HG03159 (cell line): Measurements from ENCODE around the gene AFF2.

Experiments used
- ATAC-seq: cut with Tn5 transposase; IDR thresholded peaks from one replicate; pipeline ENCODE4 v1.9.1; 2021; ENCODE audit warnings: mild to moderate bottlenecking, moderate library complexity; ENCODE audit not compliant: unreplicated experiment

AFF2 gene

GRCh38 chrX:148500423-148501385 is at the start of gene AFF2:
TSS of gene AFF2 (plus strand) at chrX:148500617. CDS start at chrX:148501098, 481 bp downstream.
- peak; percentile 45 for ATAC-seq

GRCh38 chrX:148457279-148457678 is 43.1 kb upstream of the AFF2 start:
- no peak for ATAC-seq

DNA sequence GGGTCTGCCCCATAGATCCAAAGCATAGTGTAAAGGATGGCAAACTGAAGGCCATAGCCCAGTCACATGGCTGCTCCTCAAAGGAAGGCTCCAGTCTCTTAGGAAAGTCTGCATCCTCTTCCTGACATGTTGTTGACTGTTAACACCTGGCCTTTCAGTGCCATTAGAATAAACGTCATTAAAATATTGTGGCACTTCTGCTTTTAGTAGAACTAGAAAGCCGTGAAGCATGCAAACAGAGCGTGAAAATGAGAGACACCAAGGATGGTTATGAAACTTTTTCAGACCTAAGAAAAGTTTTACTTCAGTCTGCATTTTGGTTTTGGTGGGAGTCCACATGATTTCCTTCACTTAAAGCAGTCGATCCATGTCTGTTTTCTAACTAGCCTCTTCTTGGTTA is 41.1 kb upstream of the AFF2 start:
- ATAC-seq, result peak; percentile 95

DNA sequence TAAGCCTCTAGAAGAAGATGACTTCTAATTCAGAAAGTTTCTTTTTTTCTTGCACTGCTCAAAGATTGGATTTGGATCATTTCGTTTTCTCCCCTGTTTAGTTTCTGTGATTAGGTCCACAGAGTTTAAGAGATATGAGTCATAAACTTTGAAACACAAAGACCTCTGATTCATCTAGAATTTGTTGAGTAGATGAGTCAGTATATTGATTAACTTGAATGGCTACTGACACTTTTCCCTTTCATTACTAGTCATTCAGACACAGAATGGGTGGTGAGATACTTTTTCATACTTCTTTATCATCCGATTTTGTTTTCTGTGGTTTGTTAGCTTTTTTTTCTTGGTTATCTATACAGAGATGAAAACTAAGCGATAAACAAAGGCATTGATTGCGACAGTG is 34.1 kb upstream of the AFF2 start:
- peak; percentile 93 for ATAC-seq

DNA sequence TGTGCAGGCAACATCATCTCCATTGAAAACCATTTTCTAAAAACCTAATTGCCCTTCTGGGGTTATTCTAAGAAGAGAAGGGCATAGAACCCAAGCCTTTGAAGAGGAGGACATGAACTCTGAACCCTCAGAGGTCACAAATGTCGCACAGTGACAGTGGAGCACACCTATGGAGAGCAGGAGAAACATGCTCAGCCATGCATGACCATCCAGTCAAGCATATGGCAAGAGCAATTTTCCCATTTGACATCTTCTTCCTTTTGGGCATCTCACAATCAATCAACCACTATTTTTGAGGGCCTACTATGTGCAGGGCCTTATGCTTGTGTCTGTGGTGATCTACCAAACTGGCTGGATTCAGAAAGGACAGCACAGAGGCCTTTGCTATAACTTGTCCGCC is 30.1 kb upstream of the AFF2 start:
- ATAC-seq, result no peak

DNA sequence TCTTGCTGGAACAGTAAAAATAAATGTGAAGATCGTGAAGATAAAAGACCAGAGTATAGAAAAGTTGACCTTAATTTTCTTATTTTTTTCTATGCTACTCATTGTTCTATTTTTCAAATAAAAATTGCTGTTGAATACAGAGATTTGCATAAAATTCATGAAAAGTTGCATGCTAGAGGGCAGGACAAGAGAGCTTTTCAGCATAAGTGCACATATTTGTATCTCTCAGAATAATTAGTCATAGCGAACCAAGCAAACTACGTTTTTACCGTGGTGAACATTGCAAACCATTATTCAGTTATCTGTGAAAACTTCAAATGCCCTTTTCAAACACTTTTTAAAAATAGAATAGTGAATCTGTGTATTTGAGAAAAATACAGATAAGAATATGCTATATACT is 26.4 kb upstream of the AFF2 start:
- no peak for ATAC-seq

GRCh38 chrX:148492057-148492456 is 8.4 kb upstream of the AFF2 start:
- no peak for ATAC-seq

DNA sequence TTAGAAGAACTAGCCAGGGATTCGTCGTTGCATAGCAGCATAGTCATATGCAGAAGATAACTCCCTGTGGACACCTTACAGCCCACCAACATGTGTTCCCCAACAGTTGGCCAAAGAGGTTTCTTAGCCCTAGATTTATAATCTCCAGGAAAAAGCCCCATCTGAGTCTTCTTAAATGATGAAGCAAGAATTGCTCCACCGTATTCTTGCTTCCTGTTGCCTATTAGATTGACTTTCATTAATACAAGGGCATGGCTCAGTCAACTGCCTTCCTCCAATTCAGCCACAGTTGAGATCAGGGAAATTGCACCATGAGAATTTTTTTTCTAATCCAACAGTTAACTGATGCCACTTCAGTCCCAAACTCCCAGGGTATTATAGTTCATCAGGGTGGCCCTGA is 5.2 kb upstream of the AFF2 start:
- no peak for ATAC-seq

- ATAC-seq, result no peak
These were observed 2.4 kb upstream of the AFF2 start for GRCh38 chrX:148498067-148498466.

DNA sequence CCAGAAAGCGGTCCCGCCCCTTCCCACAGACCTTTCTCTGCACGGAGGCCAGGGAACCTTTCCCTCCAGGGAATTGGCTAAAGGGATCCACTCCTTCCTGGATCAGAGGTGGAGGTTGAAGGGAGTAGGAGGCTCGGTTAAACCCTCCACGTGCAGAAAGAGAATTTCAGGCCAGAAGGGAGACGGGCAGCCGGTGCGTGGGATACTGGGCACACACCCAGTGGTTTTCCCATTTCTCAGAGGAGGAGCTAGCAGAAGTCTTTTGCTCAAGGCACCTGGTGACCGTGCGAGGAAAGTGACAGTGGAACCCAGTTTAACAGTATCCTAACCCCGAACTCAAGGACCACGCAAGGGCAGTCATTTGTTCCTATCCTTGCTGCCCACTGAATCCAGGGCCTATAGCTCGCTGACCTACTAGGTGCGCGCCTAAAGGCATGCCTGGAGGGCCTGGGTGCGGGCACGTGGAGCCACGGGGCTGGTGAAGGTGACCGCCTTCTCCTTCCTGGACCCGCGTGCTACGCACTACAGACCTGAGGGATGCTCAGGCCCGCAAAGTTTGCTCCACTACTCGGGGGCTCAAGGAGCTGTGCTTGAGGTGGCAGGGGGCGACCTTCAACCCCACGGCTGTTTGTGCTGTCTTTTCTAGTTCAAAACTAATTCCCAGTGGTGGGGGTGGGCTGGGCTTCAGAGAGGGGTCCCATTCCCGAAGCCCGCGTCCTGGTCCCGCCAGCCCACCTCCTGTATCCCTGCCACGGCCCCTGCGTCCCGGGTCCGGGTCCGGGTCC is 587 bp upstream of the AFF2 start:
- ATAC-seq, result no peak

DNA sequence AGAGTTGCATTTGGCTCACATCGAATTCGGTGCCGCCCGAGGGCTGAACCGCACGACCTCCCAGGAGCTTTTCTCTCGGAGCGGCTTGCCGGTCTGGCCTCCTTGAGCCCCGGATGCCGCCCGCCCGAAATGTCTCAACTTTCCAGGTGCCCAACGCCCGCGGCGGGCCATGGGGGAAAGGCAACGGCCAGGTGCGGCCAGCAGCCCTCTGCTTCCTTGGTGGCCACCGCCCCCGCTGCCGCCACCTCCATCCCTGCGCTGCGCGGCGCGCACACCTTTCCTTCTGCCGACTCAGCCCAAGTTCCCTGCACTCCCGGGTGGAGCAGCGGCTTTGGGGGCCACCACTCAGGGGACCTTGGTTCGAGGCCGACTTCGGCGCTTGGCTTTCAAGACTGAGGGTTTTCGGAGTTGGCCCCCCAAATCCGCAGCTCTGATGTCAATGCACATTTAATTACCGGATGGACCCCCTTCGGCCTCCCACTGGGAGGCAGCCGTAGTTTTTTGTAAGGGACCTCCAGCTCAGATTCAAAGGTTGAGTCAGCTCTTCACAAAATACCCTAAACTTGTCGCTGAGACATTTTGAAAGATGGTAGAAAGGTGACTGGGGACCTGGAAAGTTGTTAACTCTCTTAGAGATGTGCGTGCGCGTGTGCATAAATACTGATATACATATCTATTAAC is 1.1 kb downstream of the AFF2 start:
- peak; percentile 14 for ATAC-seq

DNA sequence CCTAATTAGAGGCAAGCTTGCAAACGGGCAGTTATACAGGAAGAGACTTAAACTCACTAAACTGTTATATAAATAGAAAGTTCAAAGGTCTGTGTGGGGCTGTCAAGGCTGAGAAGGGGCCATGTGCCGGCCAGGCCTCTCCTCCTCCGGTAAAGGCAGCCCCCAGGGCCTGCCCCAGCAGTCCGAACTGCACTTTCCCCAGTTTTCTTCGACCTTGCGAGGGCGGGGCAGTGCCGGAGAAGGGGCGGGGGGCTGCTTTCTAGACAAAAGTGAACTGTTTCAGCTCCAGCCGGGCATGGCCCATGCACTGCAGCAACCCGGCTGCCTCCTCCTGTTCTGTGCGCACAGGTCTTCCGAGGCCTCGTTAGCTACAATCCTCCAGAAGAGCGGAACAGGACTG is 4.1 kb downstream of the AFF2 start:
- no peak for ATAC-seq

DNA sequence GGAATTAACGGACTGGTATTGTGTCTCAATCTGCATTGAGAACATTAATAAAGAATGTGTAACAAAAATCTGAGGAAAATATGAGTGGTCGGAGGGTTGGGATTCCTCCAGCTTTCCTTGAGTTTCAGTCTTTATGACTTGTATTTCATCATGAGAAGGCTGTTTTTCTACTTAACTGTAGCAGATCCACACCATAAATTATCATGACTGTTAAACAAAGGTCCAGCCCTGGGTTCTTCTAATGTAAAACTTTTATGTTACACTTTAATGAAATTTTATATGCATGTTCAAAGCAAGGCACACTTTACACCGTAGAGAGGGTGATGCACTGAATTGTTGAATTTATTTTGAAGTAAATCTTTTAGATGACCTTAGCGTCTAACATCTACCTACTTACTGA is 7.0 kb downstream of the AFF2 start:
- ATAC-seq, result no peak

GRCh38 chrX:148512453-148512852 is 12.0 kb downstream of the AFF2 start:
- ATAC-seq, result no peak

- ATAC-seq, result no peak
These were observed 13.2 kb downstream of the AFF2 start for GRCh38 chrX:148513661-148514060.

DNA sequence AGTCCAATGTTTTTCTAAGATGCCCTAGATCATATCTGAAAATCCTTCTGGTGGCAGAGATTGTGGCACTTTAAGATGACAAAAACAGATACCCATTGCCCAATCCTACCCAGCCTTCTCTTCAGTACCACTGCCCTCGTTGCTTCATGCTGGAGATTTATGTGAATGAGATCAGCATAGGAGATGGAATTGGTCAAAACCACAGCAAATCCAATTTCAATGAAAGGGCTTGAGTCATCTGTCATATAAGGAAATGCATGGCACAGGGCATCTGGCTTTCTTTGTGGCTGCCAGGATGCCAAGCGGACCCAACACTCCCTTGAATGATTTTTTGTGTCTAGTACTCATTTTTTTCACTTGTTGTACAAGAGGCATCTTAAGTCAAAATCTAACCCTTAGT is 16.8 kb downstream of the AFF2 start:
- ATAC-seq, result no peak

- ATAC-seq, result no peak
These were observed 21.6 kb downstream of the AFF2 start for GRCh38 chrX:148522006-148522405.

- no peak for ATAC-seq
These were observed 23.1 kb downstream of the AFF2 start for GRCh38 chrX:148523303-148524080.

- peak; percentile 59 for ATAC-seq
These were observed 30.2 kb downstream of the AFF2 start for GRCh38 chrX:148530464-148531077.

GRCh38 chrX:148534291-148534690 is 33.9 kb downstream of the AFF2 start:
- no peak for ATAC-seq
